ENCODE measurements around the gene USP1. TPM values are rescaled to one million over a fixed set of nuclear protein-coding genes. Genes with fewer than 3 reads are reported as not detected.

The USP1 gene
- total RNA-seq, 1 donor from 2014 or later, result 13.6 TPM

GRCh38 chr1:62434618-62435001, 2.2 kb upstream of the USP1 start:
- no peaks in the 10 kb centered on the region for H3K36me3 Mint-ChIP-seq (ENCODE audit: unreplicated experiment)

GRCh38 chr1:62435231-62436038, 1.4 kb upstream of the USP1 start:
- peak; percentile 77 for DNase-seq
- Mint-ChIP-seq H3K4me1 (ENCODE audit: low read depth, unreplicated experiment) (peaks cover 10% of the 10 kb centered on the region), H3K4me3 (ENCODE audit: unreplicated experiment) (peak overlapping the region; percentile 96), H3K9me3 (ENCODE audit: unreplicated experiment) (peaks cover 16% of the 10 kb centered on the region), H3K27ac (ENCODE audit: unreplicated experiment) (peak overlapping the region; percentile 97), H3K36me3 (ENCODE audit: unreplicated experiment) (no peaks in the 10 kb centered on the region), H3K27me3 (ENCODE audit: unreplicated experiment) (peaks cover 9% of the 10 kb centered on the region)
- TF ChIP-seq CTCF (IDR thresholded peaks at IDR 0.05; ENCODE audit: partially characterized antibody, unreplicated experiment), result no peak

More at GRCh38 chr1:62434618-62435001, 2.2 kb upstream of the USP1 start:
- Mint-ChIP-seq H3K4me1 (ENCODE audit: low read depth, unreplicated experiment) (peaks cover 10% of the 10 kb centered on the region), H3K9me3 (ENCODE audit: unreplicated experiment) (peaks cover 16% of the 10 kb centered on the region), H3K4me3 (ENCODE audit: unreplicated experiment) (peak overlapping the region; percentile 11), H3K27me3 (ENCODE audit: unreplicated experiment) (peaks cover 9% of the 10 kb centered on the region), H3K27ac (ENCODE audit: unreplicated experiment) (peak overlapping the region; percentile 43)
- no peak for DNase-seq
- no peak for TF ChIP-seq CTCF (IDR thresholded peaks at IDR 0.05; ENCODE audit: partially characterized antibody, unreplicated experiment)

- H3K4me3 Mint-ChIP-seq (ENCODE audit: unreplicated experiment), result peak overlapping the region; percentile 96
- DNase-seq, result peak; percentile 96
- peaks cover 16% of the 10 kb centered on the region for H3K9me3 Mint-ChIP-seq (ENCODE audit: unreplicated experiment)
- no peak for TF ChIP-seq CTCF (IDR thresholded peaks at IDR 0.05; ENCODE audit: partially characterized antibody, unreplicated experiment)
- H3K27me3 Mint-ChIP-seq (ENCODE audit: unreplicated experiment), result peaks cover 9% of the 10 kb centered on the region
- peak overlapping the region; percentile 97 for H3K27ac Mint-ChIP-seq (ENCODE audit: unreplicated experiment)
- no peaks in the 10 kb centered on the region for H3K36me3 Mint-ChIP-seq (ENCODE audit: unreplicated experiment)
- peaks cover 10% of the 10 kb centered on the region for H3K4me1 Mint-ChIP-seq (ENCODE audit: low read depth, unreplicated experiment)
These were observed 797 bp upstream of the USP1 start for GRCh38 chr1:62436039-62436465.

DNA sequence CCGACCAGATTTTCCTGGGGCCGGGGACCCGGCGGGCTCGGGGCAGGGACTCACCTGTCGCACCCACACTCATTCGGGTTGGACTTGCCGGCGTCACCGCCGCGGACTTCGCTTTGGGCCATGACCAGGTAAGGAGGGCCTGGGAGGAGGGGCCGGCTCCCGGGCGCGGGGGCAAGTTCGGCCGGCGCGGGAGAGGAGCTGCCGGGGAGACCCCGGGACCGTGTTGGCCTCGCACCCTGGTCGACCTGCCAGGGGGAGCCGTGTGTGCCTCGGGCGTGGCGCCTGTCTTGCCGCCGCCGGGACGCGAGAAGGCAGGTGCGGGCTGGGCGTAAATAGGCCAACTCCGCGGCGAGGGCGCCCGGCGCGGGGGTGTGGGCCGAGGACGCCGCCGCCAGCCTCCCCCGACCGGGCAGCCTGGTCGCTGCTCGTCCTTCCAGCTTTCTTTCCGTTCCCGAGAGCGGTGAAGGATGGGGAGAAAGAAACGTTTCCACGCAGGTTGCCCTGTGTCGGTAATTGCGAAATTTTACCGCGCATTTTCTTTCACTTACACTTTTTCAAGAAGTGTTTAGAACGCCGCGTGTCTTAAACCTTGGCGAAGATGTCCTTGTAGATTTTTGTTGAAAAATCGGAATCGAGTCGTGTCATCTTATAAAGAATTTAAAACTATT, 558 bp downstream of the USP1 start:
- Mint-ChIP-seq H3K27ac (ENCODE audit: unreplicated experiment) (peak overlapping the region; percentile 52), H3K9me3 (ENCODE audit: unreplicated experiment) (peaks cover 16% of the 10 kb centered on the region), H3K36me3 (ENCODE audit: unreplicated experiment) (no peaks in the 10 kb centered on the region), H3K27me3 (ENCODE audit: unreplicated experiment) (peaks cover 9% of the 10 kb centered on the region), H3K4me1 (ENCODE audit: low read depth, unreplicated experiment) (peaks cover 10% of the 10 kb centered on the region), H3K4me3 (ENCODE audit: unreplicated experiment) (peak overlapping the region; percentile 88)
- TF ChIP-seq CTCF (IDR thresholded peaks at IDR 0.05; ENCODE audit: partially characterized antibody, unreplicated experiment), result no peak
- DNase-seq, result peak; percentile 39

GRCh38 chr1:62438163-62438562, 1.3 kb downstream of the USP1 start:
- DNase-seq, result no peak
- H3K4me1 Mint-ChIP-seq (ENCODE audit: low read depth, unreplicated experiment), result peaks cover 10% of the 10 kb centered on the region
- no peaks in the 10 kb centered on the region for H3K36me3 Mint-ChIP-seq (ENCODE audit: unreplicated experiment)
- no peak overlapping the region for H3K27ac Mint-ChIP-seq (ENCODE audit: unreplicated experiment)
- H3K27me3 Mint-ChIP-seq (ENCODE audit: unreplicated experiment), result peaks cover 9% of the 10 kb centered on the region
- peak overlapping the region; percentile 88 for H3K4me3 Mint-ChIP-seq (ENCODE audit: unreplicated experiment)
- no peak for TF ChIP-seq CTCF (IDR thresholded peaks at IDR 0.05; ENCODE audit: partially characterized antibody, unreplicated experiment)
- H3K9me3 Mint-ChIP-seq (ENCODE audit: unreplicated experiment), result peaks cover 16% of the 10 kb centered on the region

Measured in glutamatergic neuron (in vitro differentiated cells).